ENCODE data around the gene ABCC6. TPM values are rescaled to one million over a fixed set of nuclear protein-coding genes. Genes with fewer than 3 reads are reported as not detected.
A peak's percentile ranks its signal among the peaks of the same experiment; 100 is the strongest.
"Not testable (repeated sequence)": the region's sequence is repeated elsewhere in the genome, so short reads cannot be mapped to it uniquely, and the experiment has no call there.

The ABCC6 gene
- total and polyA plus RNA-seq, 10 of the 15 experiments (the other 5 are each of a cell fraction or from before 2014, with no cell fraction given), result 0.05 to 0.13 (median 0.06) TPM; not detected in 5

DNA sequence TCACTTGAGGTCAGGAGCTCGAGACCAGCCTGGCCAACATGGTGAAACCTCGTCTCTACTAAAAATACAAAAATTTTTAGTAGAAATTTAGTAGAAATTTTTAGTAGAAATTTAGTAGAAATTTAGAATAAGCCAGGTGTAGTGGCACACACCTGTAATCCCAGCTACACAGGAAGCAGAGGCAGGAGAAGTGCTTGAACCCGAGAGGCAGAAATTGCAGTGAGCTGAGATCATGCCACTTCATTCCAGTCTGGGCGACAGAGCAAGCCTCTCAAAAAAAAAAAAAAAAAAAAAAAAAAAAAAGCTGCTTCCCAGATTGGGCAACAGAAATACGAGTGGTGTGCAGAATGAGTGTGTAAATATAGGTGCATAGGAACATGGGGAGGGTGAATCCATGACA lies 4.5 kb downstream of the ABCC6 start:
- RAD21 ChIA-PET (ENCODE audit: unreplicated experiment); H3K4me1 ChIP-seq (ENCODE audit: control insufficient read depth, insufficient read depth, low read length); H2AFZ ChIP-seq (ENCODE audit: control insufficient read depth, low read depth, low read length); POLR2A ChIA-PET; ATAC-seq; in situ Hi-C loops (cut with MboI); H3K27me3 ChIP-seq (replicated peaks in 1 of 2; ENCODE audit: control insufficient read depth in 2 of 2, insufficient read depth in 2 of 2, low read length in 1 of 2); H4K20me1 ChIP-seq (ENCODE audit: control insufficient read depth, insufficient read depth); H3K36me3 ChIP-seq (ENCODE audit: control insufficient read depth in 2 of 2, insufficient read depth in 2 of 2, low read length in 1 of 2); DNase-seq (ENCODE audit: low read depth, low spot score); intact Hi-C loops (cut with micrococcal nuclease; ENCODE audit: unreplicated experiment); CTCF ChIA-PET; H3K4me2 ChIP-seq (ENCODE audit: control insufficient read depth, insufficient read depth); H3K4me3 ChIP-seq; H3K27ac ChIP-seq (ENCODE audit: control insufficient read depth, insufficient read depth); SMC1A ChIA-PET (ENCODE audit: uncharacterized antibody, unreplicated experiment); H3K79me2 ChIP-seq (ENCODE audit: control insufficient read depth, insufficient read depth, low read length); BruUV-seq (replicated peaks); H3K9me3 ChIP-seq (replicated peaks; ENCODE audit: control insufficient read depth, insufficient read depth, low read length); H3K9ac ChIP-seq (ENCODE audit: control insufficient read depth, insufficient read depth, low read length); FAIRE-seq: not testable (repeated sequence)
- no CpG with 5 or more reads among the region's 5 CpGs for WGBS (ENCODE audit: insufficient coverage, insufficient replicate concordance, low lambda C conversion rate, missing lambda C conversion rate)

DNA sequence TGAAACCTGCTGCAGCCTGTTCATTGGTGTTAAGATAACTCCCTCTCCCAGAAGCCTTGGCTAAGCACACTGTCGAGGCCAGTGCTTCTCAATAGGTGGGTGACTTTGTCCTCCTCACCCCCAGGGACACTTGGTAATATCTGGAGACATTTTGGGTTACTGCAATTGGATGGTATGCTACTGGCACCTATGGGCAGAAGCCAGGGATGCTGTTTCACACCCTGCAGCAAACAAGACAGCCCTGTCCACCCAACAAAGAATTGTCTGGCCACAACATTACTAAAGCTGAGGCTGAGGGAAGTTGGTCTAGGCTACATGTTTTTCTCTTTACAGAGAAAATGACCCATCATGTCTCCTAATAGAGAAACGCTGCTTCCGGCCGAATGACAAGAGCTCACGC lies 4.9 kb downstream of the ABCC6 start:
- H4K20me1 ChIP-seq (ENCODE audit: control insufficient read depth, insufficient read depth); H3K79me2 ChIP-seq (ENCODE audit: control insufficient read depth, insufficient read depth, low read length); H3K4me2 ChIP-seq (ENCODE audit: control insufficient read depth, insufficient read depth); H3K27me3 ChIP-seq (replicated peaks in 1 of 2; ENCODE audit: control insufficient read depth in 2 of 2, insufficient read depth in 2 of 2, low read length in 1 of 2); H2AFZ ChIP-seq (ENCODE audit: control insufficient read depth, low read depth, low read length); H3K9ac ChIP-seq (ENCODE audit: control insufficient read depth, insufficient read depth, low read length); RAD21 ChIA-PET (ENCODE audit: unreplicated experiment); POLR2A ChIA-PET; H3K27ac ChIP-seq (ENCODE audit: control insufficient read depth, insufficient read depth); BruUV-seq (replicated peaks); DNase-seq (ENCODE audit: low read depth, low spot score); H3K36me3 ChIP-seq (ENCODE audit: control insufficient read depth in 2 of 2, insufficient read depth in 2 of 2, low read length in 1 of 2); H3K4me3 ChIP-seq; H3K4me1 ChIP-seq (ENCODE audit: control insufficient read depth, insufficient read depth, low read length); in situ Hi-C loops (cut with MboI); H3K9me3 ChIP-seq (replicated peaks; ENCODE audit: control insufficient read depth, insufficient read depth, low read length); CTCF ChIA-PET; intact Hi-C loops (cut with micrococcal nuclease; ENCODE audit: unreplicated experiment); SMC1A ChIA-PET (ENCODE audit: uncharacterized antibody, unreplicated experiment); FAIRE-seq: not testable (repeated sequence)
- ATAC-seq, result peak; percentile 56
- WGBS (ENCODE audit: insufficient coverage, insufficient replicate concordance, low lambda C conversion rate, missing lambda C conversion rate), result no CpG with 5 or more reads among the region's 5 CpGs

DNA sequence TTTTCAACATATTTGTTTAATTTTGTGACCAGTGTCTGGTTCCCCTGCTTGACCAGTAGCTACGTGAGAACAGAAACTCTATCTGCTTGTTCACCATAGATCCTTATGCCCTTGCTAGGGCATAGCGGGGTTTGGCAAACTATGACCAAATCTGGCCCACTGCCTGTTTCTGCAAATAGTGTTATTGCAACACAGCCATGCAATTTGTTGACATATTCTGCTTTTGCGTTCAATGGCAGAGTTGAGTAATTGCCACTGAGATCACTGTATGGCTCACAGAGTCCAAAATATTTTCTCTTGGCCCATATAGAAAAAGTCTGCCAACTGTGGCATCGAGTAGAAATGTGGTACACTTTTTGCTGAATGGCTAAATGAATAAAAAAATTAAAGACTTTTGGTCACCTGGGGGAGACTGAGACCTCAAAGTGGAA lies 9.4 kb downstream of the ABCC6 start:
- H3K36me3 ChIP-seq (ENCODE audit: control insufficient read depth in 2 of 2, insufficient read depth in 2 of 2, low read length in 1 of 2); ATAC-seq; DNase-seq (ENCODE audit: low read depth, low spot score); RAD21 ChIA-PET (ENCODE audit: unreplicated experiment); SMC1A ChIA-PET (ENCODE audit: uncharacterized antibody, unreplicated experiment); H3K79me2 ChIP-seq (ENCODE audit: control insufficient read depth, insufficient read depth, low read length); H3K9ac ChIP-seq (ENCODE audit: control insufficient read depth, insufficient read depth, low read length); in situ Hi-C loops (cut with MboI); H3K27me3 ChIP-seq (replicated peaks in 1 of 2; ENCODE audit: control insufficient read depth in 2 of 2, insufficient read depth in 2 of 2, low read length in 1 of 2); POLR2A ChIA-PET; H3K27ac ChIP-seq (ENCODE audit: control insufficient read depth, insufficient read depth); FAIRE-seq; intact Hi-C loops (cut with micrococcal nuclease; ENCODE audit: unreplicated experiment); H3K9me3 ChIP-seq (replicated peaks; ENCODE audit: control insufficient read depth, insufficient read depth, low read length); BruUV-seq (replicated peaks); H3K4me1 ChIP-seq (ENCODE audit: control insufficient read depth, insufficient read depth, low read length); H3K4me3 ChIP-seq; CTCF ChIA-PET; H4K20me1 ChIP-seq (ENCODE audit: control insufficient read depth, insufficient read depth); H2AFZ ChIP-seq (ENCODE audit: control insufficient read depth, low read depth, low read length); H3K4me2 ChIP-seq (ENCODE audit: control insufficient read depth, insufficient read depth): not testable (repeated sequence)
- WGBS (ENCODE audit: insufficient coverage, insufficient replicate concordance, low lambda C conversion rate, missing lambda C conversion rate), result 50% methylated on average over 2 of the region's 4 CpGs

DNA sequence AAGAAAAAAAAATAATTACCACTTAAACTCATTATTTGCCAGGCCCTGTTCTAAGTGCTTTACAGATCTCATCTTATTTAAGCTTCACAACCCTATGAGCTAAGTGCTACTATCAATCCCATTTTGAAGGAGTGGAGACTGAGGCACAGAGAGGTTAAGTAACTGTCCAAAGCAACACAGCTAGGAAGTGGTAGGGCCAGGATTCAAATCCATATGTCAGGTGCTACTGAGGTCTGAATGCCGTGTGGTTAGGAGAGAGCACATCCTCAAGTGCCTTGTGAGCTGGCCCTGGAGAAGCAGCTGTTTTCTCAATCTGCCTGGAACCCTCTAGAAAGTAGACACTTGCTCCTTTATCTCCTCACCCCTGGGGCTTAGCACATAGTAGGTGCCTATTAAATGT lies 11.9 kb downstream of the ABCC6 start:
- H3K4me3 ChIP-seq; SMC1A ChIA-PET (ENCODE audit: uncharacterized antibody, unreplicated experiment); POLR2A ChIA-PET; FAIRE-seq; H3K36me3 ChIP-seq (ENCODE audit: control insufficient read depth in 2 of 2, insufficient read depth in 2 of 2, low read length in 1 of 2); intact Hi-C loops (cut with micrococcal nuclease; ENCODE audit: unreplicated experiment); H3K4me2 ChIP-seq (ENCODE audit: control insufficient read depth, insufficient read depth); H3K9ac ChIP-seq (ENCODE audit: control insufficient read depth, insufficient read depth, low read length); RAD21 ChIA-PET (ENCODE audit: unreplicated experiment); in situ Hi-C loops (cut with MboI); ATAC-seq; DNase-seq (ENCODE audit: low read depth, low spot score); H2AFZ ChIP-seq (ENCODE audit: control insufficient read depth, low read depth, low read length); H3K27me3 ChIP-seq (replicated peaks in 1 of 2; ENCODE audit: control insufficient read depth in 2 of 2, insufficient read depth in 2 of 2, low read length in 1 of 2); BruUV-seq (replicated peaks); H4K20me1 ChIP-seq (ENCODE audit: control insufficient read depth, insufficient read depth); H3K79me2 ChIP-seq (ENCODE audit: control insufficient read depth, insufficient read depth, low read length); H3K9me3 ChIP-seq (replicated peaks; ENCODE audit: control insufficient read depth, insufficient read depth, low read length); H3K4me1 ChIP-seq (ENCODE audit: control insufficient read depth, insufficient read depth, low read length); H3K27ac ChIP-seq (ENCODE audit: control insufficient read depth, insufficient read depth): not testable (repeated sequence)
- 0% methylated on average over 1 of the region's 1 CpG for WGBS (ENCODE audit: insufficient coverage, insufficient replicate concordance, low lambda C conversion rate, missing lambda C conversion rate)
- CTCF ChIA-PET, result interaction anchor here (0.6 kb wide), 1 partner anchor 316 kb away, joined by 4 read pairs; no protein-coding TSS in a partner anchor

Data from GM12878 (cell line).